Endothelial cell of umbilical vein (primary cell): Measurements from ENCODE around the gene FAM161B.

Experiments used
- CTCF ChIP-seq, 2 donors: IDR thresholded peaks; 1 replicate in 1 of 2; 2 replicates in 1 of 2; pipeline ENCODE4 v1.5.1; 2011; ENCODE audit warnings: low read length in 2 of 2, mild to moderate bottlenecking in 2 of 2, moderate library complexity in 2 of 2, control low read depth in 1 of 2, inconsistent platforms in 1 of 2, low read depth in 1 of 2; ENCODE audit not compliant: insufficient read depth in 1 of 2; ENCODE audit errors: extremely low read depth in 1 of 2
- FOS ChIP-seq: IDR thresholded peaks from 2 replicates; pipeline ENCODE4 v1.6.1; 2011; ENCODE audit warnings: mild to moderate bottlenecking, low read length, moderate library complexity, borderline replicate concordance; ENCODE audit not compliant: insufficient read depth
- MAX ChIP-seq: IDR thresholded peaks from 2 replicates; pipeline ENCODE4 v1.6.1; 2011; ENCODE audit not compliant: insufficient read depth, insufficient read length
- MYC ChIP-seq: IDR thresholded peaks from one replicate; pipeline ENCODE4 v1.6.1; 2011; ENCODE audit warnings: mild to moderate bottlenecking, low read depth, low read length
- POLR2A ChIP-seq: IDR thresholded peaks from 2 replicates; pipeline ENCODE4 v1.6.1; 2012; ENCODE audit warnings: low read depth, mild to moderate bottlenecking, control low read depth, low read length
- POLR2AphosphoS5 ChIP-seq: IDR thresholded peaks from 2 replicates; pipeline ENCODE4 v1.6.1; 2012; ENCODE audit warnings: low read depth, mild to moderate bottlenecking, control low read depth, low read length, moderate library complexity; ENCODE audit not compliant: insufficient read depth

GRCh38 chr14:73924337-73924736 lies 25.6 kb downstream of the FAM161B start:
- no peak for TF ChIP-seq MYC
- no peak for TF ChIP-seq CTCF (IDR thresholded peaks at IDR 0.05; ENCODE audit: extremely low read depth in 1 of 2, insufficient read depth in 1 of 2, low read depth in 1 of 2, low read length in 2 of 2)
- no peak for TF ChIP-seq MAX
- TF ChIP-seq POLR2AphosphoS5, result no peak
- TF ChIP-seq POLR2A, result no peak
- TF ChIP-seq FOS, result no peak
